Measurements from ENCODE around the gene KCNQ1OT1. TPM values are rescaled to one million over a fixed set of nuclear protein-coding genes. Genes with fewer than 3 reads are reported as not detected.

The KCNQ1OT1 gene
- total RNA-seq, 1 experiment from 2014 or later = 1.2 TPM

DNA sequence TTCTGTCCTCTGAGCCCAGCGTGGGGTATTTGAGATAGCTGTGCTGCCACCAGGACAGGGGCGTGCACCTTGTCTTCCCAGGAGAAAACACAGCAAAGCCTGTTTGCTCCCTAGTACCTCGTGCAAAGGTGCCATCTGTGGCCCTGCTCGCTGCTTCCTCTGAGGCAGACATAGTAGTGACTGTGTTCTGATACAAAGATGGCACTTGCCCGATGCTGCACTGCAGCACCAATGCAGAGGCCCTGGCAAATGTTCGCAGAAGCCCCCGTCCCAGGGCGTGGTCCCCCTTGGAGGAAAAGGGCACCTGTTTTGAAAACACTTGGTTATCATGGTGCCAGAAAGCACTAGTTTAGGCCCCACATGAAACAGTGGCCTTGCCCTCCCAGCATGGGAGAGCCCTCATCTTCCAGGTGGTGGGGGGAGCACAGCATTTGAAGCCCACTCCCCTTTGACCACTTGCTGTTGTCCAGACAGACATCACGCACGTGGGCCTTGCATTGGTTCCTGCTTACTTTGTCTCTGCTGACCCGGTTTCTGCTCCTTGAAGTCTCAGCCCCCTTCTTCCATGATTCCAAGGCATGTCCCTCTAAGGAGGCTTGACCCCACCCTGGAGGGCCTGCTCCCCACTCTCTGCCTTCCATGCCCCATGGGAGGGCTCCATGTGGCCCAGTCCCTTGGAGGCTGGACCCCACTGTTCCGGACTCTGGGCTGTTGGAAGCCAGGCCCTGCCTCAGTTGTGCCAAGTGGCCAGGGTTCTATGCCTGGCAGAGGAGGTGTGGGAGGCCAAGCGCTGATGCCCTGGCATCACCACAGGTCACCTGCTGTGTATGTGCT is 109.4 kb downstream of the KCNQ1OT1 start:
- Histone ChIP-seq H3K9ac (ENCODE audit: extremely low read depth, insufficient read length, low read length) (no peak overlapping the region), H3K27me3 (ENCODE audit: insufficient read depth, low read length) (peaks cover 36% of the 10 kb centered on the region; the same call in 1 of the 2 replicates), H4K91ac (ENCODE audit: insufficient read length, low read depth, low read length) (no peak overlapping the region), H2BK12ac (ENCODE audit: insufficient read length, low read depth, low read length) (no peak overlapping the region), H3K4me2 (ENCODE audit: insufficient read depth, insufficient read length, low read length) (no peak overlapping the region), H3K4ac (ENCODE audit: low read depth, low read length) (no peak overlapping the region), H3K79me1 (ENCODE audit: insufficient read depth, low read depth, low read length, poor library complexity, severe bottlenecking) (no peaks in the 10 kb centered on the region), H2BK20ac (ENCODE audit: low read depth, low read length, poor library complexity, severe bottlenecking) (no peak overlapping the region), H3T11ph (ENCODE audit: low read length) (no peak overlapping the region), H4K8ac (replicated peaks; ENCODE audit: insufficient read length, low read depth, low read length) (no peak overlapping the region), H3K23ac (ENCODE audit: insufficient read length, low read depth, low read length) (no peak overlapping the region), H4K5ac (ENCODE audit: insufficient read length, low read depth, low read length) (no peak overlapping the region), H2AK5ac (ENCODE audit: insufficient read length, low read length) (no peak overlapping the region), H3K79me2 (ENCODE audit: insufficient read depth, low read length) (no peaks in the 10 kb centered on the region), H3K14ac (ENCODE audit: insufficient read depth, low read length) (no peak overlapping the region), H3K27ac (ENCODE audit: insufficient read length, low read depth, low read length) (no peak overlapping the region), H4K20me1 (ENCODE audit: control insufficient read depth, insufficient read depth, insufficient read length) (peaks cover 3% of the 10 kb centered on the region), H3K23me2 (ENCODE audit: insufficient read length, low read depth, low read length, poor library complexity, severe bottlenecking) (no peaks in the 10 kb centered on the region), H2BK15ac (ENCODE audit: low read depth, low read length) (no peak overlapping the region), H2BK120ac (ENCODE audit: low read depth, low read length, poor library complexity, severe bottlenecking) (no peak overlapping the region), H3K56ac (ENCODE audit: insufficient read length, low read depth, low read length) (no peak overlapping the region), H3K9me3 (ENCODE audit: control insufficient read depth, low read depth, low read length) (peaks cover 1% of the 10 kb centered on the region), H3K18ac (ENCODE audit: insufficient read length, low read depth, low read length) (no peak overlapping the region), H2AFZ (ENCODE audit: low read length) (no peak overlapping the region), H2BK5ac (ENCODE audit: insufficient read length, low read length) (no peak overlapping the region), H3K4me1 (ENCODE audit: insufficient read depth, low read length) (no peaks in the 10 kb centered on the region)
- H3K36me3 Mint-ChIP-seq (ENCODE audit: insufficient read depth in 1 of 3, low read depth in 3 of 3) = peaks cover 0 to 5% (median 0%) of the 10 kb centered on the region in 3 experiments; a peak in 1 of 7 replicates
- peaks cover 2% of the 10 kb centered on the region in 2 experiments; a peak in 3 of 4 replicates for H3K4me1 Mint-ChIP-seq
- H3K27me3 Mint-ChIP-seq (ENCODE audit: low read depth) = peaks cover 92% of the 10 kb centered on the region
- H3K9me3 Mint-ChIP-seq = peaks cover 13 to 15% of the 10 kb centered on the region in 2 experiments; a peak in 4 of 5 replicates
- H3K4me3 Mint-ChIP-seq = no peak overlapping the region
- DNase-seq = no peak
- TF ChIP-seq CTCF (conservative IDR thresholded peaks at IDR 0.05) = no peak
- H3K27ac Mint-ChIP-seq = no peak overlapping the region
- WGBS (ENCODE audit: extremely low coverage, insufficient read length, low lambda C conversion rate) = no CpG with 5 or more reads among the region's 13 CpGs
